ENCODE results near the gene CDCA4. TPM values are rescaled to one million over a fixed set of nuclear protein-coding genes. Genes with fewer than 3 reads are reported as not detected.
A peak's percentile ranks its signal among the peaks of the same experiment; 100 is the strongest.

CDCA4 gene
- total RNA-seq, 1 donor from 2014 or later = 15.2 TPM

DNA sequence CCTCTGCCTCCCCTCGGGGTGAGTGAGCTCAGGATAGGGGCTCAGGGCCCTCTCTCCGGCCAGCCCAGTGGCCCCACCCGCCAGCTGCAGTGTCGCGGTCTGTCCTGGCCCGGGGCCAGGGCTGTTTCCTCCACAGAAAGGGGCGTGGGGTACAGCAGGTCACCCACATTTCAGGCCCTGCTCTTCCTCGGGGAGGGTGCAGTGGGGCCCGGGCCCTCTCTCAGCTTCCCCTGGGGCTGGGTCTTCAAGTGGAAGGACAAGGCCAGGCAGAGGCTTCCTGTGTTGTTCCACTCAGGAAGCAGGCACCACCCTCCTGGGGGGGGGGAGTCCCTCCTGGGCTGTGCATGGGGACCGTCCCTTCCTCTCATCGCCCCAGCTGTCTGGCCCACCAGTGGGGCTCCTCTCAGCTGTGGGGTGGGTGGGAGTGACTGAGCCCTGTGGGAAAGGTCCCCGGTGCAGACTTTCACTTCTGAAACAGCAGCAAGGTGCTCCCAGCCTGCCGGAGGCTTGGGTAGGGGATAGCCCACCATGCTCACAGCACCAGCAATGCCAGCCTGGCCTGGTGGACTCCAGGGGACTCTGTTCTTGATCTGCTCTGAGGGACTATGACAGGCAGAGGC, 40.7 kb upstream of the CDCA4 start:
- TF ChIP-seq POLR2A (IDR thresholded peaks at IDR 0.05) = no peak
- TF ChIP-seq, protein P1, sequence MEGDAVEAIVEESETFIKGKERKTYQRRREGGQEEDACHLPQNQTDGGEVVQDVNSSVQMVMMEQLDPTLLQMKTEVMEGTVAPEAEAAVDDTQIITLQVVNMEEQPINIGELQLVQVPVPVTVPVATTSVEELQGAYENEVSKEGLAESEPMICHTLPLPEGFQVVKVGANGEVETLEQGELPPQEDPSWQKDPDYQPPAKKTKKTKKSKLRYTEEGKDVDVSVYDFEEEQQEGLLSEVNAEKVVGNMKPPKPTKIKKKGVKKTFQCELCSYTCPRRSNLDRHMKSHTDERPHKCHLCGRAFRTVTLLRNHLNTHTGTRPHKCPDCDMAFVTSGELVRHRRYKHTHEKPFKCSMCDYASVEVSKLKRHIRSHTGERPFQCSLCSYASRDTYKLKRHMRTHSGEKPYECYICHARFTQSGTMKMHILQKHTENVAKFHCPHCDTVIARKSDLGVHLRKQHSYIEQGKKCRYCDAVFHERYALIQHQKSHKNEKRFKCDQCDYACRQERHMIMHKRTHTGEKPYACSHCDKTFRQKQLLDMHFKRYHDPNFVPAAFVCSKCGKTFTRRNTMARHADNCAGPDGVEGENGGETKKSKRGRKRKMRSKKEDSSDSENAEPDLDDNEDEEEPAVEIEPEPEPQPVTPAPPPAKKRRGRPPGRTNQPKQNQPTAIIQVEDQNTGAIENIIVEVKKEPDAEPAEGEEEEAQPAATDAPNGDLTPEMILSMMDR (IDR thresholded peaks at IDR 0.05) = no peak
- no peak for TF ChIP-seq POLR2AphosphoS5 (IDR thresholded peaks at IDR 0.05; ENCODE audit: insufficient read depth in 1 of 2, low read depth in 1 of 2)
- Histone ChIP-seq H3K27ac (peak overlapping the region; percentile 43), H3K27me3 (no peaks in the 10 kb centered on the region), H3K4me3 (peak overlapping the region in 1 of 2 donors; percentile 19), H3K36me3 (no peaks in the 10 kb centered on the region), H3K9me3 (no peaks in the 10 kb centered on the region), H3K4me1 (peaks cover 16% of the 10 kb centered on the region)
- intact Hi-C loops (cut with DNase I) = no loop called here
- peak in 1 of 2 donors; percentile 82 for DNase-seq (ENCODE audit: extremely low spot score in 2 of 2)

DNA sequence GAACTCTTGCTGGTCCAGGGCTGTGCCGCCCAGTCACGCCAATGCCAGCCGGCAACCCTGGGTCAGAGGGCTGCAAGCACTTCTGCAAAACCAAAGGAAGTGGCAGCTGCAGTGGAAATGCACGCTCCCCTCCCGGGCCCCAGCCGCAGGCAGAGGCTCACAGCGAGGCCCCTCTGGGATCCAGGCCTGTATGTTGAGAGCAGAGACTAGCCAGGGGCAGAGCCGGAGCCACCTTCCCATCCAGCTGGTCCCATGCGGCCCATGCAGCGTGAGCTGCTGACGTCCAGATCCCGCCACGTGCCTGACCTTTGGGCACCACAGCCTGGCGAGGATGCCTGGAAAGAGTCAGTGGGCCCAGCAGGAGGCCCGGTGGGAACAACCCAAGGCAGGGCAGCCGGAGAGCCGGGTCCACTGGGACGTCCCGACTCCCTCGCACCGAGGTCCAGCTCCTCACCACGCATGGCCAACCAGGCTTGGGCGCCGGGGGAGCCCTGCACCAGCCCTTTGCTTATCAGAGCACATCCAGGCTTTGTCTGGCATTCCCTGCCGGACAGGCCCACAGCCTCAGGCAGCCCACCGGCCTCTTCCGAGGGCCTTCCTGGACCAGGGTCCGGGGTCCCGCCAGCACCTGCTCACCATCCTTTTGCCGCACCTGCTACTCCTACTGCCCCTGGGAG, 40.0 kb upstream of the CDCA4 start:
- DNase-seq (ENCODE audit: extremely low spot score in 2 of 2) = peak in 1 of 2 donors; percentile 85
- H3K4me3 ChIP-seq = peak overlapping the region in 1 of 2 donors; percentile 19

GRCh38 chr14:105059925-105060565, 39.2 kb upstream of the CDCA4 start:
- no peak overlapping the region for H3K27ac ChIP-seq
- DNase-seq (ENCODE audit: extremely low spot score in 2 of 2) = peak in 1 of 2 donors; percentile 87
- no peak for TF ChIP-seq POLR2AphosphoS5 (IDR thresholded peaks at IDR 0.05; ENCODE audit: insufficient read depth in 1 of 2, low read depth in 1 of 2)
- TF ChIP-seq POLR2A (IDR thresholded peaks at IDR 0.05) = no peak
- TF ChIP-seq, protein P1 (IDR thresholded peaks at IDR 0.05) = no peak
- intact Hi-C loops (cut with DNase I) = no loop called here
- no peak overlapping the region for H3K4me3 ChIP-seq
- no peaks in the 10 kb centered on the region for H3K36me3 ChIP-seq
- no peaks in the 10 kb centered on the region for H3K9me3 ChIP-seq
- H3K27me3 ChIP-seq = no peaks in the 10 kb centered on the region
- H3K4me1 ChIP-seq = peaks cover 16% of the 10 kb centered on the region

More for the DNA sequence above, 40.0 kb upstream of the CDCA4 start:
- TF ChIP-seq, protein P1 (IDR thresholded peaks at IDR 0.05) = no peak
- TF ChIP-seq POLR2A (IDR thresholded peaks at IDR 0.05) (no peak), POLR2AphosphoS5 (IDR thresholded peaks at IDR 0.05; ENCODE audit: insufficient read depth in 1 of 2, low read depth in 1 of 2) (no peak)
- peaks cover 16% of the 10 kb centered on the region for H3K4me1 ChIP-seq
- H3K9me3 ChIP-seq = no peaks in the 10 kb centered on the region
- H3K27me3 ChIP-seq = no peaks in the 10 kb centered on the region
- intact Hi-C loops (cut with DNase I) = no loop called here
- H3K36me3 ChIP-seq = no peaks in the 10 kb centered on the region
- peak overlapping the region; percentile 43 for H3K27ac ChIP-seq

DNA sequence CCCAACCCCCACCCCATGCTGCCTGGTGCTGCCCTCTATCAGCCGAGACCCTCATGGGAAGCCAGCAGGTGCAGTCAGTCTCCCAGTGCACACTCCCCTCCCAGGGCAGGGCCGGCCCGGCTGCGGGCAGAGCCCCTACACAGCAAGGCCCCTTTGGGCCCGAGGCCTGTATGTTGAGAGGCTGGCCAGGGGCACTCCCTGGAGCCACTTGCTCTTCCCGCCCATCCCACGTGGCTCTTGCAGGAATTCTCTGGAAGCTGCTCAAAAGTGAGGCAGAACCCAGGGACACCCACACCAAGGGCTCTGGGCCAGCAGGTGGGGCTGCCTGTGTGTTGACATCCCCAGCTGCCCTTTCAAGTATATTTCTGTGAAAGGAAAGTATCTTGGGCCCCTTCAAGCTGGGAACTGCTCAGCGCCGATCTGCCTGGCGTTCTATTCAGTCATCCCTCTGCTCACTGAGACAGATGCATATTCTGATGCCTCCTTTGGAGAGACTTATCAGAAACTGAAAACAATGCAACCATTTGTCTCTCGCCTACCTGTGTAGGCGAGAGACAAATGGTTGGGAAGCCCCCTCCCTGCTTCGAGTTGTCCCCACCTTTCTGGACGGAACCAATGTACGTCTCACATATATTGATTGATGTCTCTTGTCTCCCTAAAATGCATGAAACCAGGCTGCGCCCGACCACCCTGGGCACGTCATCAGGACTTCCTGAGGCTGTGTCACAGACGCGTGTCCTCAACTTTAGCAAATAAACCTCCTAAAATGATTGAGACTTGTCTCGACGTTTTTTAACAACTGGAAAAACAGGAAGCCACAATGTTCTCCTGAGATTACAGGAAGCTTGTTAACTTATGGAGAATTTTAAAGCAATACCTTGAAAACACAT, 38.4 kb upstream of the CDCA4 start:
- Histone ChIP-seq H3K27ac (no peak overlapping the region), H3K27me3 (no peaks in the 10 kb centered on the region), H3K9me3 (no peaks in the 10 kb centered on the region), H3K36me3 (no peaks in the 10 kb centered on the region), H3K4me1 (peaks cover 16% of the 10 kb centered on the region), H3K4me3 (no peak overlapping the region)
- no peak for DNase-seq (ENCODE audit: extremely low spot score in 2 of 2)
- intact Hi-C loops (cut with DNase I) = no loop called here
- TF ChIP-seq, protein P1 (IDR thresholded peaks at IDR 0.05) = no peak
- TF ChIP-seq POLR2AphosphoS5 (IDR thresholded peaks at IDR 0.05; ENCODE audit: insufficient read depth in 1 of 2, low read depth in 1 of 2) = no peak
- TF ChIP-seq POLR2A (IDR thresholded peaks at IDR 0.05) = no peak

Data from vagina (tissue), 2 donors.